Measurements from ENCODE around the gene RBM4. TPM values are rescaled to one million over a fixed set of nuclear protein-coding genes. Genes with fewer than 3 reads are reported as not detected.

The RBM4 gene
- total and polyA plus RNA-seq, 9 of the 15 experiments (the other 6 are each of a cell fraction or from before 2014, with no cell fraction given): 81.6 to 233 (median 122) TPM

DNA sequence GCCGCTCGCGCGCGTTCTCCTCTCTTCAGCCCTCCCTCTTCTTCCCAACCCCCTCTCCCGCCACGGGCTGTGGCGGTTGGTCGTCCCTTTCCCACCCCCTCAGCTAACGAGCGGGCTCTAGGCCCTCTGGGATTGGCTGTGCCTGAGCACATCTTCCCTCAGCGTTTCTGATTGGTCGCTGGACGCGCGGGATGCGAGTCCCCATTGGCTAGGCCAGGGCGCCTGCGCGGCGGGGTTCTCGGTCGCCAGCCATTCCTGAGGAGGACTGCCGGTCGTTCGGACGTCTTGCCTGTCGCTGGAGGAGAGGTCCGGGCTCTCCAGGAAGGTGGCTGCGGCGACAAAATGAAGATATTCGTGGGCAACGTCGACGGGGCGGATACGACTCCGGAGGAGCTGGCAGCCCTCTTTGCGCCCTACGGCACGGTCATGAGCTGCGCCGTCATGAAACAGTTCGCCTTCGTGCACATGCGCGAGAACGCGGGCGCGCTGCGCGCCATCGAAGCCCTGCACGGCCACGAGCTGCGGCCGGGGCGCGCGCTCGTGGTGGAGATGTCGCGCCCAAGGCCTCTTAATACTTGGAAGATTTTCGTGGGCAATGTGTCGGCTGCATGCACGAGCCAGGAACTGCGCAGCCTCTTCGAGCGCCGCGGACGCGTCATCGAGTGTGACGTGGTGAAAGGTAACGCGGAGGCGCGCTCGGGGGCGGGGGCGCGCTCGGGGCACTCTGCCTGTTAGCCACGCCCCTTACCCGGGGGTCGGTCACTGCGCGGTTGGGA lies 21.9 kb upstream of the RBM4 start, which contains the start of gene RBM14 (continued):
- TF ChIP-seq STAT6 (CRISPR knock-in tag; IDR thresholded peaks at IDR 0.05) (no peak; the same call in 1 of the 2 replicates), ETV6 (IDR thresholded peaks at IDR 0.05; ENCODE audit: borderline replicate concordance in 1 of 2, low read depth in 2 of 2, low read length in 1 of 2) (no peak), ETV6 (CRISPR knock-in tag; IDR thresholded peaks at IDR 0.05; ENCODE audit: borderline replicate concordance) (no peak), ZNF445 (CRISPR knock-in tag; IDR thresholded peaks at IDR 0.05; ENCODE audit: low read depth) (no peak), SP2 (IDR thresholded peaks at IDR 0.05; ENCODE audit: extremely low read depth, low read depth, low read length, poor library complexity, severe bottlenecking) (peak; percentile 71), ZNF324 (CRISPR knock-in tag; IDR thresholded peaks at IDR 0.05) (no peak), DMBX1 (CRISPR knock-in tag; IDR thresholded peaks at IDR 0.05; ENCODE audit: borderline replicate concordance) (peak; percentile 93), PHF21A (IDR thresholded peaks at IDR 0.05; ENCODE audit: borderline replicate concordance, low read depth) (0 out of 2 replicates have a peak, but pooled peaks have one; percentile 7), ZNF668 (CRISPR knock-in tag; IDR thresholded peaks at IDR 0.05) (no peak), NCOA6 (IDR thresholded peaks at IDR 0.05) (no peak), RBFOX2 (IDR thresholded peaks at IDR 0.05; ENCODE audit: low read depth, low read length) (peak; percentile 99), STAT5A (IDR thresholded peaks at IDR 0.05; ENCODE audit: borderline replicate concordance, low read length) (no peak), BHLHE40 (IDR thresholded peaks at IDR 0.05; ENCODE audit: low read length) (peak; percentile 31), PHB2 (IDR thresholded peaks at IDR 0.05; ENCODE audit: low read depth) (no peak), SREBF2 (CRISPR knock-in tag; IDR thresholded peaks at IDR 0.05) (no peak), TRIM28 (IDR thresholded peaks at IDR 0.05) (0 out of 2 replicates have a peak, but pooled peaks have one; percentile 12), RBM22 (IDR thresholded peaks at IDR 0.05; ENCODE audit: low read depth, low read length, poor library complexity, severe bottlenecking) (peak; percentile 78), NR0B1 (IDR thresholded peaks at IDR 0.05; ENCODE audit: partially characterized antibody) (no peak)
- TF ChIP-seq, protein P1, sequence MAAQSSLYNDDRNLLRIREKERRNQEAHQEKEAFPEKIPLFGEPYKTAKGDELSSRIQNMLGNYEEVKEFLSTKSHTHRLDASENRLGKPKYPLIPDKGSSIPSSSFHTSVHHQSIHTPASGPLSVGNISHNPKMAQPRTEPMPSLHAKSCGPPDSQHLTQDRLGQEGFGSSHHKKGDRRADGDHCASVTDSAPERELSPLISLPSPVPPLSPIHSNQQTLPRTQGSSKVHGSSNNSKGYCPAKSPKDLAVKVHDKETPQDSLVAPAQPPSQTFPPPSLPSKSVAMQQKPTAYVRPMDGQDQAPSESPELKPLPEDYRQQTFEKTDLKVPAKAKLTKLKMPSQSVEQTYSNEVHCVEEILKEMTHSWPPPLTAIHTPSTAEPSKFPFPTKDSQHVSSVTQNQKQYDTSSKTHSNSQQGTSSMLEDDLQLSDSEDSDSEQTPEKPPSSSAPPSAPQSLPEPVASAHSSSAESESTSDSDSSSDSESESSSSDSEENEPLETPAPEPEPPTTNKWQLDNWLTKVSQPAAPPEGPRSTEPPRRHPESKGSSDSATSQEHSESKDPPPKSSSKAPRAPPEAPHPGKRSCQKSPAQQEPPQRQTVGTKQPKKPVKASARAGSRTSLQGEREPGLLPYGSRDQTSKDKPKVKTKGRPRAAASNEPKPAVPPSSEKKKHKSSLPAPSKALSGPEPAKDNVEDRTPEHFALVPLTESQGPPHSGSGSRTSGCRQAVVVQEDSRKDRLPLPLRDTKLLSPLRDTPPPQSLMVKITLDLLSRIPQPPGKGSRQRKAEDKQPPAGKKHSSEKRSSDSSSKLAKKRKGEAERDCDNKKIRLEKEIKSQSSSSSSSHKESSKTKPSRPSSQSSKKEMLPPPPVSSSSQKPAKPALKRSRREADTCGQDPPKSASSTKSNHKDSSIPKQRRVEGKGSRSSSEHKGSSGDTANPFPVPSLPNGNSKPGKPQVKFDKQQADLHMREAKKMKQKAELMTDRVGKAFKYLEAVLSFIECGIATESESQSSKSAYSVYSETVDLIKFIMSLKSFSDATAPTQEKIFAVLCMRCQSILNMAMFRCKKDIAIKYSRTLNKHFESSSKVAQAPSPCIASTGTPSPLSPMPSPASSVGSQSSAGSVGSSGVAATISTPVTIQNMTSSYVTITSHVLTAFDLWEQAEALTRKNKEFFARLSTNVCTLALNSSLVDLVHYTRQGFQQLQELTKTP (IDR thresholded peaks at IDR 0.05; ENCODE audit: low read depth in 1 of 2, partially characterized antibody in 2 of 2): no peak
